HG03521 (cell line): ENCODE data around the gene BCAM.
"Not testable (repeated sequence)": the region's sequence is repeated elsewhere in the genome, so short reads cannot be mapped to it uniquely, and the experiment has no call there.

Experiments used
- ATAC-seq: cut with Tn5 transposase; IDR thresholded peaks from one replicate; pipeline ENCODE4 v1.9.1; 2021; ENCODE audit warnings: mild to moderate bottlenecking, moderate library complexity; ENCODE audit not compliant: unreplicated experiment

Gene BCAM

GRCh38 chr19:44808463-44809371 is at the start of gene BCAM:
Gene BCAM, plus strand, starts transcription at chr19:44809103. Its CDS starts 22 bp downstream, at chr19:44809125.
- ATAC-seq: no peak

DNA sequence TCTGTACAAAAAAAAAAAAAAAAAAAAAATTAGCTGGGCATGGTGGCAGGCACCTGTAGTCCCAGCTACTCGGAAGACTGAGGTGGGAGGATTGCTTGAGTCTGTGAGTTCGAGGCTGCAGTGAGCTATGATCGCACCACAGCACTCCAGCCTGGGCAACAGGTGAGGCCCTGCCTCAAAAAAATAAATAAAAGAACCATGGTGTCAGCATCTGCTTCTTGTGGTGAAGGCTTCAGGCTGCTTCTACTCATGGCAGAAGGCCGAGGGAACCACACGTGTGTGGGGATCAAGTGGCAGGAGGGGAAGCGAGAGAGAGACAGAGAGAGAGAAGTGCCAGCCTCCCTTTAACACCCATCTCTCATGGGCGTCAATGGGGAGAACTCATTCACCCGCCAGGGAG is 46.9 kb upstream of the BCAM start:
- ATAC-seq: no peak

DNA sequence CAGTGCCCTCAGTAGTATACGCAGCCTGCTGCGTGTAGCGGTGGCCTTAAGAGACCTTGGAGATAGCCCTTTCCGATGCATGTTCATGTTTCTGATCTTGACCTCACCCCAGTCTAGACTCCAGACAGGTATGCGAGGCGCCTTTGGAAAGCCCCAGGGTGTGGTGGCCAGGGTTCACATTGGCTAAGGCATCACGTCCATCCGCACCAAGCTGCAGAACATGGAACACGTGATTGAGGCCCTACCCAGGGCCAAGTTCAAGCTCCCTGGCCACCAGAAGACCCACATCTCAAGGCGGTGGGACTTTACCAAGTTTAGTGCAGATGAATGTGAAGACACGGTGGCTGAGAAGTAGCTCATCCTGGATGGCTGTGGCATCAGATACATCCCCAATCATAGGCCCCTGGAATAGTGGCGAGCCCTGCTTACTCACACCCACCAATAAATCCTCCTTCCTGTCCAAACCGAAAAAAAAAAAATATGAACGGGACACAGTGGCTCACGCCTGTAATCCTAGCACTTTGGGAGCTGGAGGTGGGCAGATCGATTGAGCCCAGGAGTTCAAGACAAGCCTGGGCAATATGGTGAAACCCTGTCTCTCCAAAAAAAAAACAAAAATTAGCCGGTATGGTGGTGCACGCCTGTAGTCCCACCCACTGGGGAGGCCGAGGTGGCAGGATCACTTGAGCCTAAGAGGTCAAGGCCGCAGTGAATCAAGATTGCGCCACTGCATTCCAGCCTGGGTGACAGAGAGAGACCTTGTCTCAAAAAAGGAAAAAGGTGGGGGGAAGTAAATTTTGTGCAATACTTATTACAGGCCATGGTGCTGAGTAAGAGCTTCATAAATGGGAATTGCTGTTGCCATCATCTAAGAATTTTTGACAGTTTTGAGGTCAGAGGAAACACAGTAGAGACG is 43.6 kb upstream of the BCAM start:
- no peak for ATAC-seq

DNA sequence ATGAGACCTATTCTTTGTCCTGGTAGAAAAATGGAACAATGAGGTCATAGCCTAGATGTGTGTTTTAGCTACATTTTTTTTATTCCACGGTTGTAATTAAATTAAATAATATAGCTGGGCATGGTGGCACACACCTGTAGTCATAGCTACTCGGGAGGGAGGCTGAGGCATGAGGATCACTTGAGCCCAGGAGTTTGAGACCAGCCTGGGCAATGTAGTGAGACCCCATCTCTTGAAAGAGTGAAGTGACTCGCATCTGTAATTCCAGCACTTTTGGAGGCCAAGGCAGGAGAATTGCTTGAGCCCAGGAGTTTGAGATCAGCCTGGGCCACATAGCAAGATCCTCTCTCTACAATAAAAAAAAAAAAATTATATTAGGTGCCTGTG is 43.0 kb upstream of the BCAM start:
- no peak for ATAC-seq

DNA sequence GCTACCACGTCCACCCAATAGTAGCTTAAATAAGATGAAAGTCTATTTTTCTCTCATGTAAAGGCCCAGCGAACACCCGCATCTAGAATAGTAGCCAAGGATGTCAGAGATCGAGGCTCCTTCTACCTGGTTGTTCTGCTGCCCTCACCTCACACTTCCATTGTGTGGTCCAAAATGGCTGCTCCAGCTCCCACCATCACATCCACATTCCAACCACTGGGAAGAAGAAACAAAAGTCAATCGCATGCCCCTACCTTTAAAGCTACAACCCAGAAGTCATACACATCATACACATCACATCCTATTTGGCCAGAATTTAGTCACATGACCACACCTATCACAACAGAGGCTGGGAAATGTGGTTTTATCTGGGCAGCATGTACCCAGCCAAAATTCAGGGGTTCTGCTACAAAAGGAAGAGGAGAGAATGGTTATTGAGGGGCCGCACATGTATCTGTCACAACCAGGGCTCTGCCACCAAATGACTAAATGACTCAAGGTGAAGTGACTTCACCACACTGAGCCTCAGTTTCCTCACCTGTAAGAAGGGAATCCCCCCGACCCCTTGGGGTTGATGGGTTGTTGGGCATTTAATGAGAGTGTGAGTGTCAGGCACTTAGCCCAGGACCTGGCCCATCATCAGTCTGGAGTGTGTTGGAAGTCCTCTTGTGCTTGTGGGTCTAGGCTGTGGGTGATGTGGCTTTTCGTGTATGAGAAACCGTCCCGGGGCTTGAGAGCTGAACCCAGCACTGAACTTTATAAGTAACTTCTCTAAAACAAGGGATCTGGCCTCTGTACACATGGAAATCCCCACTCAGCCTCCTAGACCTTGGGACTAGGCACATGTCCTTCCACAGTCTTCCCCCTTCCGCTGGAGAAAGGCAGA is 41.4 kb upstream of the BCAM start:
- no peak for ATAC-seq

GRCh38 chr19:44770550-44771257 is 38.2 kb upstream of the BCAM start:
- ATAC-seq: peak; percentile 97

- ATAC-seq: not testable (repeated sequence)
Observed at GRCh38 chr19:44772144-44772543, 36.8 kb upstream of the BCAM start.

GRCh38 chr19:44772959-44773358 is 35.9 kb upstream of the BCAM start:
- no peak for ATAC-seq

GRCh38 chr19:44775676-44776240 is 33.1 kb upstream of the BCAM start:
- ATAC-seq: no peak

- ATAC-seq: no peak
Observed at GRCh38 chr19:44776402-44777096, 32.4 kb upstream of the BCAM start.

- ATAC-seq: no peak
Observed at GRCh38 chr19:44777715-44778347, 31.1 kb upstream of the BCAM start, which contains the start of gene CBLC. Gene CBLC, plus strand, starts transcription at chr19:44777890. Its CDS starts 42 bp downstream, at chr19:44777932.

GRCh38 chr19:44779150-44779549 is 29.8 kb upstream of the BCAM start:
- ATAC-seq: no peak

- ATAC-seq: not testable (repeated sequence)
Observed at GRCh38 chr19:44781694-44782093, 27.2 kb upstream of the BCAM start.

GRCh38 chr19:44782729-44783128 is 26.2 kb upstream of the BCAM start:
- ATAC-seq: no peak

DNA sequence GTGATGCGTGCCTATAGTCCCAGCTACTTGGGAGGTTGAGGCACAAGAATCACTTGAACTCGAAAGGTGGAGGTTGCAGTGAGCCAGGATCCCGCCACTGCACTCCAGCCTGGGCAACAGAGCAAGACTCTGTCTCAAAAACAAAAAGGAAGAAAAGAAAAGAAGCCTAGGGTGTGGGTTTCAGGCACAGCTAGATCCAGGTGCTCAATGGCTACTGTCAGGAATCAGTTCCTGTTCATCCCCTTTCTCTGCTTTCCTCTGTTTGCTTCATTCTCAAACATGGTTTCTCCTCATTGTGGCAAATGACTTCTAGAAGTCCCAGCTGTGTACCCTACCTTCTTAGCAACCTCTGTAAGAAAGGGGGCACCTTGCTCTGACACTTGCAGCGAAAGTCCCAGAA is 25.4 kb upstream of the BCAM start:
- ATAC-seq: no peak

GRCh38 chr19:44785271-44785670 is 23.6 kb upstream of the BCAM start:
- no peak for ATAC-seq

GRCh38 chr19:44785993-44786392 is 22.9 kb upstream of the BCAM start:
- ATAC-seq: no peak

DNA sequence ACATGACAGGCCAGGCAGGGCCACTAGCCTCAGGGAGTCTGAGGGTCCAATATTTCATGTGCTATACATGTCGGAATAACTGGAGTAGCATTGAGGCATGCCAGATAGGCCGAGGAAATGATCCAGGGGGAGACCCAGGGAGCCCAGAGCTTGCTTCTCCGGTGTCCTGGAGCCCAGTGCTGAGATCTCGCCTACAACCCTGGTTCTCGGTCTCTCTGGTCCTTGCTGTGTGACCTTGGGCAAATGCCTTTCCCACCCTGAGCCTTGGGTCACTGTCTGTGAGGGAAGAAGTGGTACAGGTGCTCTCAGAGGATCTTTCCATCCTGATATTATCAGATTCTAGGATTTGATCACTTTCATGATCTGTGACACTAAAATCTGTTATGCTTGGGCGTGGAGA is 19.9 kb upstream of the BCAM start:
- ATAC-seq: no peak
